ENCODE data around the gene PRKG1. TPM values are rescaled to one million over a fixed set of nuclear protein-coding genes. Genes with fewer than 3 reads are reported as not detected.

Gene PRKG1
- polyA plus RNA-seq, 1 donor (not counting 4 experiments of a cell fraction or from before 2014, with no cell fraction given), result 0.24 TPM

DNA sequence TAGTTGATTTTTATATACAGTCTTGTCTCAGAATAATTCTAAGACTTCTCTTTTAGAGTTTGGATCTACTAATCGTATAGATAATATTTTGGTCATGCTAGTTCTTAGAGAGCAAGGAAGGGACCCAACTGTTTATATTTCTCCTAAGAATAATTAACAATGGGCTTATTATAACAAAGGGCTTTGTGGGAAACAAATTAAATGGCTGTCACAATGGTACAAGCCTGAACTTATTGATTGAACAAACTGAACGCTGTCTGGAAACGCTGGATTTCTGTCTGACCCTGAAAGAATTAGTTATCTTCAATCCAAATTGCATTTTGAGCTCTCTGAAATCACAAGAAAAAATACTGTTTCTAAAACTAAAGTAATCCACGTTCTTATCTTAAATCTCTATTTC lies 568.3 kb downstream of the PRKG1 start:
- no peaks in the 10 kb centered on the region for H3K27me3 ChIP-seq (ENCODE audit: control insufficient read depth, extremely low read depth, insufficient read depth, low read length)
- DNase-seq (ENCODE audit: low read depth, low spot score) (no peak), FAIRE-seq (no peak)
- no peaks in the 10 kb centered on the region for H3K36me3 ChIP-seq (ENCODE audit: control insufficient read depth in 2 of 2, extremely low read depth in 1 of 2, insufficient read depth in 2 of 2, low read length in 2 of 2)
- H3K4me1 ChIP-seq (ENCODE audit: control insufficient read depth, extremely low read depth, insufficient read depth, low read length), result no peaks in the 10 kb centered on the region
- H3K4me3 ChIP-seq (ENCODE audit: control insufficient read depth in 2 of 3, extremely low read depth in 1 of 3, insufficient read depth in 2 of 3, low read depth in 1 of 3, low read length in 3 of 3), result no peak overlapping the region
- no peaks in the 10 kb centered on the region for H3K9me3 ChIP-seq (ENCODE audit: control insufficient read depth, low read depth, low read length)
- H3K27ac ChIP-seq (ENCODE audit: control insufficient read depth, insufficient read depth, low read length), result no peak overlapping the region
- no peak overlapping the region for H3K9ac ChIP-seq (ENCODE audit: control insufficient read depth, extremely low read depth, insufficient read depth, low read length)
- H3K79me2 ChIP-seq (ENCODE audit: control insufficient read depth, insufficient read depth, low read length), result no peaks in the 10 kb centered on the region
- no peak for TF ChIP-seq EZH2 (IDR thresholded peaks at IDR 0.05; ENCODE audit: low read length)
- TF ChIP-seq, protein P1, sequence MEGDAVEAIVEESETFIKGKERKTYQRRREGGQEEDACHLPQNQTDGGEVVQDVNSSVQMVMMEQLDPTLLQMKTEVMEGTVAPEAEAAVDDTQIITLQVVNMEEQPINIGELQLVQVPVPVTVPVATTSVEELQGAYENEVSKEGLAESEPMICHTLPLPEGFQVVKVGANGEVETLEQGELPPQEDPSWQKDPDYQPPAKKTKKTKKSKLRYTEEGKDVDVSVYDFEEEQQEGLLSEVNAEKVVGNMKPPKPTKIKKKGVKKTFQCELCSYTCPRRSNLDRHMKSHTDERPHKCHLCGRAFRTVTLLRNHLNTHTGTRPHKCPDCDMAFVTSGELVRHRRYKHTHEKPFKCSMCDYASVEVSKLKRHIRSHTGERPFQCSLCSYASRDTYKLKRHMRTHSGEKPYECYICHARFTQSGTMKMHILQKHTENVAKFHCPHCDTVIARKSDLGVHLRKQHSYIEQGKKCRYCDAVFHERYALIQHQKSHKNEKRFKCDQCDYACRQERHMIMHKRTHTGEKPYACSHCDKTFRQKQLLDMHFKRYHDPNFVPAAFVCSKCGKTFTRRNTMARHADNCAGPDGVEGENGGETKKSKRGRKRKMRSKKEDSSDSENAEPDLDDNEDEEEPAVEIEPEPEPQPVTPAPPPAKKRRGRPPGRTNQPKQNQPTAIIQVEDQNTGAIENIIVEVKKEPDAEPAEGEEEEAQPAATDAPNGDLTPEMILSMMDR (optimal IDR thresholded peaks at IDR 0.05 in 1 of 3, IDR thresholded peaks at IDR 0.05 in 1 of 3, conservative IDR thresholded peaks at IDR 0.05 in 1 of 3; ENCODE audit: extremely low read depth in 1 of 3, insufficient read depth in 2 of 3, low read length in 3 of 3), result no peak
- no peak overlapping the region for H3K4me2 ChIP-seq (ENCODE audit: control insufficient read depth, extremely low read depth, insufficient read depth, low read depth, low read length)
- no peaks in the 10 kb centered on the region for H4K20me1 ChIP-seq (ENCODE audit: control insufficient read depth, extremely low read depth, insufficient read depth, low read length)
- dilution Hi-C loops (cut with MboI; ENCODE audit: extremely low pct_ligation_motif_present, low sequenced_read_pairs), result no loop called here
- no peak overlapping the region for H2AFZ ChIP-seq (ENCODE audit: control insufficient read depth, low read length)
- no peaks in the 10 kb centered on the region for H3K9me1 ChIP-seq (ENCODE audit: control insufficient read depth, extremely low read depth, insufficient read depth, low read length)

DNA sequence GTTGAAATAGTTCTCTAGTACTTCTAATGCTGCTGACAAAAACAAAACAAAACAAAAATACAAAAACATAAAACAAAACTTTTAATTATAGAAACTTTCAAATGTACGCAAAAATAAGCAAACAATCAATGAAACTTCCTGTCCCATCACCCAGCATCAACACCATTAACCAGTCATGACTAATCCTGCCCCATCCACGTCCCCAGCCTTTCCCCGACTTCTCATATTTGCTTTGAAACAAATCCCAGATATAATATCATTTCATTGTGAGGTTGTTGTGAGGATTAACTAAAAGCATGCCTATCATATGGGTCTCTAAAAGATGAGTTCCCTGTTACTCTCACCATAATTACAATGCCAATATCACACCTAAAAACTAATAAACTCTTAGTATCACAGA lies 569.4 kb downstream of the PRKG1 start:
- Histone ChIP-seq H3K9me3 (ENCODE audit: control insufficient read depth, low read depth, low read length) (no peaks in the 10 kb centered on the region), H3K4me2 (ENCODE audit: control insufficient read depth, extremely low read depth, insufficient read depth, low read depth, low read length) (no peak overlapping the region), H3K4me1 (ENCODE audit: control insufficient read depth, extremely low read depth, insufficient read depth, low read length) (no peaks in the 10 kb centered on the region), H3K27me3 (ENCODE audit: control insufficient read depth, extremely low read depth, insufficient read depth, low read length) (no peaks in the 10 kb centered on the region), H3K27ac (ENCODE audit: control insufficient read depth, insufficient read depth, low read length) (no peak overlapping the region), H2AFZ (ENCODE audit: control insufficient read depth, low read length) (no peak overlapping the region), H3K79me2 (ENCODE audit: control insufficient read depth, insufficient read depth, low read length) (no peaks in the 10 kb centered on the region), H4K20me1 (ENCODE audit: control insufficient read depth, extremely low read depth, insufficient read depth, low read length) (no peaks in the 10 kb centered on the region), H3K9me1 (ENCODE audit: control insufficient read depth, extremely low read depth, insufficient read depth, low read length) (no peaks in the 10 kb centered on the region), H3K4me3 (ENCODE audit: control insufficient read depth in 2 of 3, extremely low read depth in 1 of 3, insufficient read depth in 2 of 3, low read depth in 1 of 3, low read length in 3 of 3) (no peak overlapping the region), H3K36me3 (ENCODE audit: control insufficient read depth in 2 of 2, extremely low read depth in 1 of 2, insufficient read depth in 2 of 2, low read length in 2 of 2) (no peaks in the 10 kb centered on the region), H3K9ac (ENCODE audit: control insufficient read depth, extremely low read depth, insufficient read depth, low read length) (no peak overlapping the region)
- FAIRE-seq, result no peak
- DNase-seq (ENCODE audit: low read depth, low spot score), result no peak
- dilution Hi-C loops (cut with MboI; ENCODE audit: extremely low pct_ligation_motif_present, low sequenced_read_pairs), result no loop called here
- no peak for TF ChIP-seq EZH2 (IDR thresholded peaks at IDR 0.05; ENCODE audit: low read length)
- TF ChIP-seq, protein P1 (optimal IDR thresholded peaks at IDR 0.05 in 1 of 3, IDR thresholded peaks at IDR 0.05 in 1 of 3, conservative IDR thresholded peaks at IDR 0.05 in 1 of 3; ENCODE audit: extremely low read depth in 1 of 3, insufficient read depth in 2 of 3, low read length in 3 of 3), result no peak

Data from keratinocyte (primary cell).